H1 (cell line): ENCODE data around the gene DIPK1B.

Experiments used
- CTCF ChIP-seq, 3 experiments: IDR thresholded peaks; 1 replicate in 2 of 3; 2 replicates in 1 of 3; pipeline versions ENCODE4 v1.5.1 to v1.6.1; 2011; ENCODE audit warnings: low read length in 3 of 3, mild to moderate bottlenecking in 3 of 3, inconsistent platforms in 2 of 3, low read depth in 1 of 3, moderate library complexity in 1 of 3; ENCODE audit not compliant: insufficient read depth in 1 of 3; ENCODE audit errors: control extremely low read depth in 1 of 3
- EZH2 ChIP-seq: fragments of 200-600 bp; sonication (generic); IDR thresholded peaks from 2 replicates; pipeline ENCODE4 v1.7.1; 2012; ENCODE audit warnings: low read depth, mild to moderate bottlenecking, moderate library complexity, low read length, inconsistent platforms; ENCODE audit not compliant: severe bottlenecking
- MAX ChIP-seq: IDR thresholded peaks from 2 replicates; pipeline ENCODE4 v1.6.1; 2012; ENCODE audit warnings: inconsistent platforms
- POLR2A ChIP-seq, 2 experiments: IDR thresholded peaks; 1 replicate in 1 of 2; 2 replicates in 1 of 2; pipeline ENCODE4 v1.6.1; 2011; ENCODE audit warnings: low read depth in 2 of 2, low read length in 2 of 2, mild to moderate bottlenecking in 2 of 2; ENCODE audit errors: control extremely low read depth in 1 of 2
- POLR2AphosphoS5 ChIP-seq: IDR thresholded peaks from 2 replicates; pipeline ENCODE4 v1.6.1; 2011; ENCODE audit warnings: low read depth, low read length
- RAD21 ChIP-seq, 2 experiments: IDR thresholded peaks in 1 of 2; conservative IDR thresholded peaks in 1 of 2; 2 replicates each; pipeline ENCODE4 v1.6.1; 2011; ENCODE audit warnings: low read depth in 2 of 2, low read length in 2 of 2, improper control_type of control experiment in 1 of 2, inconsistent platforms in 1 of 2, mild to moderate bottlenecking in 1 of 2, moderate library complexity in 1 of 2
- RFX5 ChIP-seq: IDR thresholded peaks from 2 replicates; pipeline ENCODE4 v1.6.1; 2011; ENCODE audit warnings: low read depth, low read length, improper control_type of control experiment, borderline replicate concordance
- RXRA ChIP-seq: IDR thresholded peaks from 2 replicates; pipeline ENCODE4 v1.6.1; 2011; ENCODE audit warnings: low read depth, mild to moderate bottlenecking, low read length, moderate library complexity; ENCODE audit not compliant: insufficient read depth
- TAF1 ChIP-seq: IDR thresholded peaks from 2 replicates; pipeline ENCODE4 v1.6.1; 2011; ENCODE audit warnings: mild to moderate bottlenecking, low read depth, low read length
- TCF12 ChIP-seq: IDR thresholded peaks from 2 replicates; pipeline ENCODE4 v1.6.1; 2011; ENCODE audit warnings: low read depth, mild to moderate bottlenecking, low read length
- USF2 ChIP-seq: IDR thresholded peaks from 2 replicates; pipeline ENCODE4 v1.6.1; 2011; ENCODE audit warnings: low read length, improper control_type of control experiment
- ZNF274 ChIP-seq: IDR thresholded peaks from 2 replicates; pipeline ENCODE4 v1.7.0; 2012; ENCODE audit warnings: low read length, borderline replicate concordance; ENCODE audit errors: extremely low read depth

- no peak for TF ChIP-seq EZH2
- TF ChIP-seq USF2: no peak
- no peak for TF ChIP-seq POLR2AphosphoS5
- no peak for TF ChIP-seq CTCF (IDR thresholded peaks at IDR 0.05; ENCODE audit: control extremely low read depth in 1 of 3, insufficient read depth in 1 of 3, low read depth in 1 of 3, low read length in 3 of 3)
- no peak for TF ChIP-seq RFX5
- TF ChIP-seq RAD21 (IDR thresholded peaks at IDR 0.05 in 1 of 2, conservative IDR thresholded peaks at IDR 0.05 in 1 of 2; ENCODE audit: low read depth in 2 of 2, low read length in 2 of 2): no peak
- no peak for TF ChIP-seq RXRA
- no peak for TF ChIP-seq POLR2A (IDR thresholded peaks at IDR 0.05; ENCODE audit: control extremely low read depth in 1 of 2, low read depth in 2 of 2, low read length in 2 of 2)
- no peak for TF ChIP-seq ZNF274
- TF ChIP-seq MAX: no peak
- TF ChIP-seq TAF1: no peak
- no peak for TF ChIP-seq TCF12
Observed at GRCh38 chr9:136700959-136701667, 11.3 kb upstream of the DIPK1B start.
